Ascending aorta (tissue), 2 donors: ENCODE data around the gene ADGRG1. TPM values are rescaled to one million over a fixed set of nuclear protein-coding genes. Genes with fewer than 3 reads are reported as not detected.

Experiments
- DNase-seq, 2 donors: peaks; one replicate each; pipeline ENCODE4 v3.0.0-alpha.2; 2019; ENCODE audit warnings: low spot score in 2 of 2
- H3K27ac ChIP-seq, 2 donors: fragments of 200-600 bp; sonication (generic); one replicate each; pipeline ENCODE4 v1.5.1; 2016 to 2017; ENCODE audit warnings: mild to moderate bottlenecking in 1 of 2
- H3K27me3 ChIP-seq: fragments of 200-600 bp; sonication (generic); one replicate; pipeline ENCODE4 v1.5.1; 2017
- H3K36me3 ChIP-seq, 2 donors: fragments of 200-600 bp; sonication (generic); one replicate each; pipeline ENCODE4 v1.5.1; 2016
- H3K4me1 ChIP-seq, 2 donors: fragments of 200-600 bp; sonication (generic); one replicate each; pipeline ENCODE4 v1.5.1; 2016 to 2017; ENCODE audit warnings: mild to moderate bottlenecking in 1 of 2
- H3K4me3 ChIP-seq, 2 donors: fragments of 200-600 bp; sonication (generic); one replicate each; pipeline ENCODE4 v1.5.1; 2016 to 2017; ENCODE audit warnings: mild to moderate bottlenecking in 1 of 2
- H3K9me3 ChIP-seq, 2 donors: fragments of 200-600 bp; sonication (generic); one replicate each; pipeline ENCODE4 v1.5.1; 2016
- intact Hi-C: fragments of 100-400 bp; cut with DNase I; formaldehyde crosslinking; loops from one replicate; pipeline ENCODE4 v1.15.1; 2023
- total RNA-seq: library from RNA; depleted of rRNA; stranded (reverse); fragments of >200 nt; gene quantifications from one replicate; pipeline ENCODE4 v1.1.0, GENCODE V29; 2016
- TF ChIP-seq, protein P1 (sequence below), 3 experiments: fragments of 200-600 bp in 2 of 3; fragments of 450-650 bp in 1 of 3; sonication (generic) in 2 of 3; IDR thresholded peaks; one replicate each; pipeline ENCODE4 v1.5.1; 2016 to 2019; ENCODE audit warnings: antibody characterized with exemption in 3 of 3, mild to moderate bottlenecking in 1 of 3, moderate library complexity in 1 of 3

Gene ADGRG1
- total RNA-seq, 1 donor from 2014 or later = 343 TPM

DNA sequence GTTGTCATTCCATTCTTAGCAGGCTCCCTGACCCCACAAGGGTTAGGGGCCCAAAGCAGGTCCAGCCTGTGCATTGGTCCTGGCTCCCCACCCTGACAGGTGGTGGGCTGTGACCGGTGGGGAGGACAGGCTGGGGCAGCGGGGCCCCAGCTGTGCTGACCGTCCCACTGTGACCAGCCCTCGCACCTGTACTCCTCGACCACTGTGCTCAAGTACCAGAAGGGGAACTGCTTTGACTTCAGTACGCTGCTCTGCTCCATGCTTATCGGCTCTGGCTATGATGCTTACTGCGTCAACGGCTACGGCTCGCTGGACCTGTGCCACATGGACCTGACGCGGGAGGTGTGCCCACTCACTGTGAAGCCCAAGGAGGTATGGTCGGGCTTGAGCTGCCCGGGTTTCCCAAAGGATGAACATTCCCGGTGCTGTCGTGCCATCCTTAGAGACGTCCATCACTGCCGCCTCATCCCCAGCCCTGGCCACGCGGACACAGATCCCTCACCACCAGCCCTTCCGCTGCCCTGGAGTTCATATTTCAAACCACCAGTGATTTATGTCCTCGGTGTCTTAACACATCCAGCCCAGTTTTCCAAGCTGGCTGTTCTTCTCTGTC lies 73.4 kb downstream of the ADGRG1 start:
- TF ChIP-seq, protein P1, sequence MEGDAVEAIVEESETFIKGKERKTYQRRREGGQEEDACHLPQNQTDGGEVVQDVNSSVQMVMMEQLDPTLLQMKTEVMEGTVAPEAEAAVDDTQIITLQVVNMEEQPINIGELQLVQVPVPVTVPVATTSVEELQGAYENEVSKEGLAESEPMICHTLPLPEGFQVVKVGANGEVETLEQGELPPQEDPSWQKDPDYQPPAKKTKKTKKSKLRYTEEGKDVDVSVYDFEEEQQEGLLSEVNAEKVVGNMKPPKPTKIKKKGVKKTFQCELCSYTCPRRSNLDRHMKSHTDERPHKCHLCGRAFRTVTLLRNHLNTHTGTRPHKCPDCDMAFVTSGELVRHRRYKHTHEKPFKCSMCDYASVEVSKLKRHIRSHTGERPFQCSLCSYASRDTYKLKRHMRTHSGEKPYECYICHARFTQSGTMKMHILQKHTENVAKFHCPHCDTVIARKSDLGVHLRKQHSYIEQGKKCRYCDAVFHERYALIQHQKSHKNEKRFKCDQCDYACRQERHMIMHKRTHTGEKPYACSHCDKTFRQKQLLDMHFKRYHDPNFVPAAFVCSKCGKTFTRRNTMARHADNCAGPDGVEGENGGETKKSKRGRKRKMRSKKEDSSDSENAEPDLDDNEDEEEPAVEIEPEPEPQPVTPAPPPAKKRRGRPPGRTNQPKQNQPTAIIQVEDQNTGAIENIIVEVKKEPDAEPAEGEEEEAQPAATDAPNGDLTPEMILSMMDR (IDR thresholded peaks at IDR 0.05) = no peak

DNA sequence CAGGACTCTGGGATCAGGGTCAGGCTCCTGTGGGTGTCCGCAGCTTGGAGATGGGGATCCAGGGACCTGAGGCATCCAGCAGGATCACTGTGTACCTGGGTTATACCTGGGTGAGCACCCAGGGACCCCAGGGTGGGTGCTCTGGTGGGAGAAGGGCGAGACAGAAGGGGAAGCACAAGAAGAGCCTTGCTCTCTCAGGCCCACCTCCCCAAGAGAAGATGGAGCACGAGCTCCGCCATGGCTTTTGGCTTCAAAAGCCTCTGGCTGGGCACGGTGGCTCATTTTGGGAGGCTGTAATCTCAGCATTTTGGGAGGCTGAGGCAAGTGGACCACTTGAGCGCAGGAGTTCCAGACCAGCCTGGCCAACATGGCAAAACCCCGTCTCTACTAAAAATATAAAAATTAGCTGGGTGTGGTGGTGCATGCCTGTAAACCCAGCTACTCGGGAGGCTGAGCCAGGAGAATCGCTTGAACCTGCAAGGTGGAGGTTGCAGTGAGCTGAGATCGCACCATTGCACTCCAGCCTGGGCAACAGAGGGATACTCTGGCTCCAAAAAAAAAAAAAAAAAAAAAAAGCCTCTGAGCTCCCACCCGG lies 75.1 kb downstream of the ADGRG1 start:
- Histone ChIP-seq H3K36me3 (no peaks in the 10 kb centered on the region), H3K4me3 (no peak overlapping the region), H3K27ac (no peak overlapping the region), H3K9me3 (no peaks in the 10 kb centered on the region), H3K4me1 (no peaks in the 10 kb centered on the region), H3K27me3 (no peaks in the 10 kb centered on the region)
- TF ChIP-seq, protein P1 (IDR thresholded peaks at IDR 0.05) = no peak
- intact Hi-C loops = no loop called here
- DNase-seq = peak in 1 of 2 donors; percentile 25

More for the DNA sequence above, 73.4 kb downstream of the ADGRG1 start:
- no peaks in the 10 kb centered on the region for H3K27me3 ChIP-seq
- peak in 1 of 2 donors; percentile 38 for DNase-seq
- no peak overlapping the region for H3K27ac ChIP-seq
- intact Hi-C loops = no loop called here
- no peaks in the 10 kb centered on the region for H3K4me1 ChIP-seq
- no peaks in the 10 kb centered on the region for H3K36me3 ChIP-seq
- H3K4me3 ChIP-seq = no peak overlapping the region
- no peaks in the 10 kb centered on the region for H3K9me3 ChIP-seq

GRCh38 chr16:57704011-57704904 lies 75.8 kb downstream of the ADGRG1 start:
- TF ChIP-seq, protein P1 (IDR thresholded peaks at IDR 0.05) = no peak
- Histone ChIP-seq H3K36me3 (no peaks in the 10 kb centered on the region), H3K4me3 (no peak overlapping the region), H3K4me1 (no peaks in the 10 kb centered on the region), H3K27ac (no peak overlapping the region), H3K27me3 (no peaks in the 10 kb centered on the region), H3K9me3 (no peaks in the 10 kb centered on the region)
- peak in 1 of 2 donors; percentile 52 for DNase-seq
- intact Hi-C loops = no loop called here

DNA sequence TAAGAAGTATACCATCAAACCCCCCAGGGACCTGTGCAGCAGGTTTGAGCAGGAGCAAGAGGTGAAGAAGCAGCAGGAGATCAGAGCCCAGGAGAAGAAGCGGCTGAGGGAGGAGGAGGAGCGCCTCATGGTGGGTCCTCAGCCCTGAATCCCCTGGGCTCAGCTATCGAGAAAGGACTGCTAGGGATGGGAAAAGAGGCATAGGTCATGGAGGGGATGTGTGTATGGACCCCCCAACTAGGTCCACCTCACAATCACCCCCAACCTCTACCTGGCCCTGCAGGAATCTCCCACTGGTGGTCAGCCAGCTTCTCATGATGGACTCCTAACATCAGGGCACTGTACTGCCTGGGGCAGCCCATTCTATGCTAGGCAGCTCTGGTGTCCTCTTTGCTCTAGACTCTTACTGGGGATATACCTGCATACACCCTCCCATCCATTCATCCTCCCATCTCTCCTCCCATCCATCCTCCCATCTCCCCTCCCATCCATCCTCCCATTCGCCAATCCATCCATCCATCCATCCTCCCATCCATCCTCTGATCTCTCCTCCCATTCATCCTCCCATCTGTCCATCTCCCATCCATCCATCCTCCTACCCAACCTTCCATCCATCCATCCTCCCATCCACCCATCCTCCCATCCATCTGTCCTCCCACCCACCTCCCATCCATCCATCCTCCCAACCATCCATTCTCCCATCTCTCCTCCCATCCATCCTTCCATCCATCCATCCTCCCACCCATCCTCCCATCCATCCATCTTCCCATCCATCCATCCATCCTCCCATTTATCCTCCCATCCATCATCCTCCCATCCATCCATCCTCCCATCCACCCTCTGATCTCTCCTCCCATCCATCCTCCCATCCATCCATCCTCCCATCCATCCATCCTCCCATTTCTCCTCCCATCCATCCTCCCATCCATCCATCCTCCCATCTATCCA lies 76.7 kb downstream of the ADGRG1 start:
- intact Hi-C loops = no loop called here
- H3K9me3 ChIP-seq = no peaks in the 10 kb centered on the region
- H3K27me3 ChIP-seq = no peaks in the 10 kb centered on the region
- DNase-seq = peak in 1 of 2 donors; percentile 2
- no peak overlapping the region for H3K4me3 ChIP-seq
- TF ChIP-seq, protein P1 (IDR thresholded peaks at IDR 0.05) = no peak
- no peak overlapping the region for H3K27ac ChIP-seq
- no peaks in the 10 kb centered on the region for H3K4me1 ChIP-seq
- no peaks in the 10 kb centered on the region for H3K36me3 ChIP-seq

- no peak overlapping the region for H3K27ac ChIP-seq
- no peaks in the 10 kb centered on the region for H3K27me3 ChIP-seq
- intact Hi-C loops = no loop called here
- H3K9me3 ChIP-seq = no peaks in the 10 kb centered on the region
- no peaks in the 10 kb centered on the region for H3K36me3 ChIP-seq
- no peaks in the 10 kb centered on the region for H3K4me1 ChIP-seq
- TF ChIP-seq, protein P1 (IDR thresholded peaks at IDR 0.05) = no peak
- DNase-seq = no peak
- H3K4me3 ChIP-seq = no peak overlapping the region
Observed at GRCh38 chr16:57706717-57707116, 78.3 kb downstream of the ADGRG1 start.
